ENCODE measurements around the gene SLC4A4. TPM values are rescaled to one million over a fixed set of nuclear protein-coding genes. Genes with fewer than 3 reads are reported as not detected.

Gene SLC4A4
- polyA plus RNA-seq, 1 of the 3 experiments (the other 2 are of a cell fraction) = not detected

GRCh38 chr4:71592793-71593192, 254.0 kb downstream of the SLC4A4 start (continued):
- TF ChIP-seq EZH2phosphoT487 (IDR thresholded peaks at IDR 0.05; ENCODE audit: borderline replicate concordance, low read depth) (no peak), NFIC (IDR thresholded peaks at IDR 0.05; ENCODE audit: borderline replicate concordance) (no peak), MEF2A (IDR thresholded peaks at IDR 0.05; ENCODE audit: borderline replicate concordance, low read depth) (no peak), TAF1 (IDR thresholded peaks at IDR 0.05; ENCODE audit: borderline replicate concordance, low read depth, low read length) (no peak), RCOR1 (IDR thresholded peaks at IDR 0.05; ENCODE audit: low read length) (no peak), RFX5 (IDR thresholded peaks at IDR 0.05; ENCODE audit: low read length) (no peak), IRF3 (IDR thresholded peaks at IDR 0.05; ENCODE audit: low read depth, low read length) (no peak)

- Histone ChIP-seq H3K9ac (no peak overlapping the region), H2AFZ (ENCODE audit: low read depth) (no peak overlapping the region), H3K27me3 (ENCODE audit: insufficient read depth) (no peaks in the 10 kb centered on the region), H4K20me1 (ENCODE audit: insufficient read depth) (no peaks in the 10 kb centered on the region), H3K4me1 (ENCODE audit: control insufficient read depth in 1 of 2, insufficient read depth in 2 of 2, low read depth in 1 of 2, low read length in 1 of 2) (no peaks in the 10 kb centered on the region), H3K9me2 (no peaks in the 10 kb centered on the region), H3K4me2 (no peak overlapping the region), H3F3A (replicated peaks; ENCODE audit: insufficient read depth) (no peaks in the 10 kb centered on the region), H3K27ac (ENCODE audit: low read depth in 2 of 2, low read length in 1 of 2) (no peak overlapping the region), H3K9me3 (no peaks in the 10 kb centered on the region), H3K4me3 (ENCODE audit: low read depth in 2 of 2, low read length in 1 of 2) (no peak overlapping the region), H3K79me2 (ENCODE audit: insufficient read depth) (no peaks in the 10 kb centered on the region), H3K36me3 (replicated peaks in 1 of 2; ENCODE audit: control insufficient read depth in 1 of 2, insufficient read depth in 2 of 2, low read length in 1 of 2) (no peaks in the 10 kb centered on the region)
- ChIA-PET POLR2A (no interaction called here), CTCF (no interaction called here)
- no peak for DNase-seq
- no peak for TF ChIP-seq RFX5 (IDR thresholded peaks at IDR 0.05; ENCODE audit: low read length)
- TF ChIP-seq RCOR1 (IDR thresholded peaks at IDR 0.05; ENCODE audit: low read length) = no peak
- TF ChIP-seq EP300 (IDR thresholded peaks at IDR 0.05; ENCODE audit: borderline replicate concordance in 1 of 2, low read depth in 1 of 2, low read length in 1 of 2) = no peak
- no peak for TF ChIP-seq FOXJ3 (CRISPR knock-in tag; IDR thresholded peaks at IDR 0.05)
- no peak for TF ChIP-seq FOSL2 (IDR thresholded peaks at IDR 0.05; ENCODE audit: borderline replicate concordance, low read depth)
- no peak for TF ChIP-seq GATA2 (CRISPR knock-in tag; IDR thresholded peaks at IDR 0.05)
- no peak for TF ChIP-seq CTCF (IDR thresholded peaks at IDR 0.05)
- TF ChIP-seq TAF1 (IDR thresholded peaks at IDR 0.05; ENCODE audit: borderline replicate concordance, low read depth, low read length) = no peak
- TF ChIP-seq MXI1 (IDR thresholded peaks at IDR 0.05; ENCODE audit: low read depth, low read length) = no peak
- TF ChIP-seq GABPA (IDR thresholded peaks at IDR 0.05; ENCODE audit: low read depth) = no peak
- no peak for TF ChIP-seq MAX (IDR thresholded peaks at IDR 0.05; ENCODE audit: low read depth)
- TF ChIP-seq SMC3 (IDR thresholded peaks at IDR 0.05; ENCODE audit: low read depth, low read length) = no peak
- TF ChIP-seq CHD2 (IDR thresholded peaks at IDR 0.05; ENCODE audit: low read length, partially characterized antibody) = no peak
Observed at GRCh38 chr4:71593311-71593710, 254.5 kb downstream of the SLC4A4 start.
